Loucy (cell line): Measurements from ENCODE around the gene NEDD4L.

Source experiments
- EZH2phosphoT487 ChIP-seq: fragments of 200-600 bp; IDR thresholded peaks from 2 replicates; pipeline ENCODE4 v1.6.1; 2018; ENCODE audit warnings: antibody characterized with exemption, mild to moderate bottlenecking, moderate library complexity, borderline replicate concordance
- TF ChIP-seq, protein P1 (sequence below): fragments of 200-600 bp; sonication (generic); conservative IDR thresholded peaks from 2 replicates; pipeline ENCODE4 v1.5.1; 2014; ENCODE audit warnings: mild to moderate bottlenecking, antibody characterized with exemption, low read length

DNA sequence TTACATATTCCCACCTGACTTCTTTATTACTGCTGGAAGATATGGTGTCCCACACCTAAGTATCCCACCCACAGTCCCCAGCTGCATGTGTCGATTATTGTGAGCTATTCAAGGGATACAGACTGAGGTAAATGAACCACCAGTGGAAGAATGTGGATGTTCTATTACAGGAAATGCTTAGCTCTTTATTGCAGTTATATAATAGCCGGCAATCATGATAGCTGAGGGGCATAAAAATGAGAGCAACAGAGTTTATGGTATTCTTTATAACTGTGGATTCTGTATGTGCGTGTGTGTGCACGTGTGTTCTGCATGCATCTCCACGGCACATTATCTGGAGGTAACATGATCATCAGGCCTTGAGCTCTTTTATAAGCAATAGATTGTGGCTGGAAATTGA is 198.9 kb downstream of the NEDD4L start:
- TF ChIP-seq, protein P1, sequence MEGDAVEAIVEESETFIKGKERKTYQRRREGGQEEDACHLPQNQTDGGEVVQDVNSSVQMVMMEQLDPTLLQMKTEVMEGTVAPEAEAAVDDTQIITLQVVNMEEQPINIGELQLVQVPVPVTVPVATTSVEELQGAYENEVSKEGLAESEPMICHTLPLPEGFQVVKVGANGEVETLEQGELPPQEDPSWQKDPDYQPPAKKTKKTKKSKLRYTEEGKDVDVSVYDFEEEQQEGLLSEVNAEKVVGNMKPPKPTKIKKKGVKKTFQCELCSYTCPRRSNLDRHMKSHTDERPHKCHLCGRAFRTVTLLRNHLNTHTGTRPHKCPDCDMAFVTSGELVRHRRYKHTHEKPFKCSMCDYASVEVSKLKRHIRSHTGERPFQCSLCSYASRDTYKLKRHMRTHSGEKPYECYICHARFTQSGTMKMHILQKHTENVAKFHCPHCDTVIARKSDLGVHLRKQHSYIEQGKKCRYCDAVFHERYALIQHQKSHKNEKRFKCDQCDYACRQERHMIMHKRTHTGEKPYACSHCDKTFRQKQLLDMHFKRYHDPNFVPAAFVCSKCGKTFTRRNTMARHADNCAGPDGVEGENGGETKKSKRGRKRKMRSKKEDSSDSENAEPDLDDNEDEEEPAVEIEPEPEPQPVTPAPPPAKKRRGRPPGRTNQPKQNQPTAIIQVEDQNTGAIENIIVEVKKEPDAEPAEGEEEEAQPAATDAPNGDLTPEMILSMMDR: no peak
- TF ChIP-seq EZH2phosphoT487: no peak
